SK-N-SH (cell line): ENCODE data around the gene ZDHHC19. TPM values are rescaled to one million over a fixed set of nuclear protein-coding genes. Genes with fewer than 3 reads are reported as not detected.

Source experiments
- CTCF ChIA-PET: fragments of 300-600, 350-600 bp; formaldehyde crosslinking; extraction: SDS; loops from one replicate; lab custom pipeline; 2021; lab: Yijun Ruan, JAX
- POLR2A ChIA-PET: fragments of 350-600 bp; sonication (Branson Sonifier 250); formaldehyde crosslinking; extraction: SDS; loops from one replicate; lab custom pipeline; 2020; ENCODE audit warnings: antibody characterized with exemption, inconsistent platforms; lab: Yijun Ruan, JAX
- DNase-seq: peaks from one replicate; pipeline ENCODE4 v3.0.0; 2012
- H2AFZ ChIP-seq: fragments of 200-600 bp; sonication (generic); 2 replicates; pipeline ENCODE4 v1.8.1; 2016; ENCODE audit warnings: antibody characterized with exemption, mild to moderate bottlenecking, low read depth
- H3F3A ChIP-seq: fragments of 200-600 bp; sonication (generic); replicated peaks from 2 replicates; pipeline ENCODE3; 2016; ENCODE audit warnings: antibody characterized with exemption, mild to moderate bottlenecking; ENCODE audit not compliant: insufficient read depth
- H3K27ac ChIP-seq, 2 experiments: fragments of 200-500 bp in 1 of 2; fragments of 200-600 bp in 1 of 2; sonication (Bioruptor generic) in 1 of 2; sonication (generic), shearing (Covaris generic) in 1 of 2; 2 replicates each; pipeline versions ENCODE4 v1.5.1 to v1.6.1; 2014 to 2016; ENCODE audit warnings: low read depth in 2 of 2, inconsistent platforms in 1 of 2, low read length in 1 of 2, mild to moderate bottlenecking in 1 of 2, mixed read lengths in 1 of 2
- H3K27me3 ChIP-seq: fragments of 200-600 bp; sonication (generic), shearing (Covaris generic); 2 replicates; pipeline ENCODE4 v1.6.1; 2016; ENCODE audit warnings: mixed run types; ENCODE audit not compliant: insufficient read depth
- H3K36me3 ChIP-seq, 2 experiments: fragments of 200-500 bp in 1 of 2; fragments of 200-600 bp in 1 of 2; sonication (Bioruptor generic) in 1 of 2; sonication (generic) in 1 of 2; replicated peaks in 1 of 2; 2 replicates each; pipeline versions ENCODE3 to v1.5.1; 2014 to 2016; ENCODE audit warnings: low read length in 1 of 2, mild to moderate bottlenecking in 1 of 2; ENCODE audit not compliant: insufficient read depth in 2 of 2, control insufficient read depth in 1 of 2
- H3K4me1 ChIP-seq, 2 experiments: fragments of 200-500 bp in 1 of 2; fragments of 200-600 bp in 1 of 2; sonication (Bioruptor generic) in 1 of 2; sonication (generic), shearing (Covaris generic) in 1 of 2; 2 replicates each; pipeline versions ENCODE4 v1.5.1 to v1.6.1; 2014 to 2016; ENCODE audit warnings: low read depth in 1 of 2, low read length in 1 of 2, mixed run types in 1 of 2; ENCODE audit not compliant: insufficient read depth in 2 of 2, control insufficient read depth in 1 of 2
- H3K4me2 ChIP-seq: fragments of 200-600 bp; sonication (generic), shearing (Covaris generic); 2 replicates; pipeline ENCODE4 v1.6.1; 2017; ENCODE audit warnings: mixed run types
- H3K4me3 ChIP-seq, 2 experiments: fragments of 200-500 bp in 1 of 2; fragments of 200-600 bp in 1 of 2; sonication (Bioruptor generic) in 1 of 2; sonication (generic), shearing (Covaris generic) in 1 of 2; 2 replicates each; pipeline versions ENCODE4 v1.5.1 to v1.8.1; 2014 to 2016; ENCODE audit warnings: low read depth in 2 of 2, inconsistent platforms in 1 of 2, low read length in 1 of 2, mild to moderate bottlenecking in 1 of 2, mixed read lengths in 1 of 2, moderate library complexity in 1 of 2
- H3K79me2 ChIP-seq: fragments of 200-600 bp; sonication (generic); 2 replicates; pipeline ENCODE4 v1.8.1; 2017; ENCODE audit warnings: mild to moderate bottlenecking; ENCODE audit not compliant: insufficient read depth
- H3K9ac ChIP-seq: fragments of 200-600 bp; sonication (generic); 2 replicates; pipeline ENCODE4 v1.6.1; 2017; ENCODE audit warnings: mixed run types
- H3K9me2 ChIP-seq: fragments of 200-600 bp; sonication (generic); 2 replicates; pipeline ENCODE4 v1.6.1; 2017; ENCODE audit warnings: mixed run types
- H3K9me3 ChIP-seq: fragments of 200-600 bp; sonication (generic); 2 replicates; pipeline ENCODE4 v1.6.1; 2017; ENCODE audit warnings: mixed run types, mild to moderate bottlenecking, moderate library complexity
- H4K20me1 ChIP-seq: fragments of 200-600 bp; sonication (generic); 2 replicates; pipeline ENCODE4 v1.6.1; 2017; ENCODE audit warnings: mild to moderate bottlenecking, mixed run types; ENCODE audit not compliant: insufficient read depth
- CTCF ChIP-seq: fragments of 200-600 bp; sonication (generic); IDR thresholded peaks from 2 replicates; pipeline ENCODE4 v1.6.1; 2017; ENCODE audit warnings: antibody characterized with exemption, mild to moderate bottlenecking, moderate library complexity
- EZH2phosphoT487 ChIP-seq: fragments of 200-600 bp; sonication (generic); IDR thresholded peaks from 2 replicates; pipeline ENCODE4 v1.6.1; 2017; ENCODE audit warnings: low read depth, mixed run types, mild to moderate bottlenecking, antibody characterized with exemption, moderate library complexity, borderline replicate concordance
- FOSL2 ChIP-seq: IDR thresholded peaks from 2 replicates; pipeline ENCODE4 v1.4.0; 2012; ENCODE audit warnings: low read depth, mild to moderate bottlenecking, moderate library complexity, borderline replicate concordance
- GABPA ChIP-seq: IDR thresholded peaks from 2 replicates; pipeline ENCODE4 v1.4.0; 2012; ENCODE audit warnings: low read depth, mild to moderate bottlenecking
- GATA2 ChIP-seq: sonication (generic); formaldehyde crosslinking; IDR thresholded peaks from 2 replicates; pipeline ENCODE4 v1.5.0; 2020; ENCODE audit warnings: mild to moderate bottlenecking, missing genetic modification reagents
- JUND ChIP-seq: IDR thresholded peaks from 2 replicates; pipeline ENCODE4 v1.4.0; 2012
- MAX ChIP-seq: IDR thresholded peaks from 2 replicates; pipeline ENCODE4 v1.4.0; 2012; ENCODE audit warnings: low read depth
- MEF2A ChIP-seq: IDR thresholded peaks from 2 replicates; pipeline ENCODE4 v1.4.0; 2012; ENCODE audit warnings: low read depth, borderline replicate concordance
- POLR2AphosphoS5 ChIP-seq: IDR thresholded peaks from 2 replicates; pipeline ENCODE4 v1.6.1; 2012; ENCODE audit warnings: low read depth, low read length
- SMC3 ChIP-seq: IDR thresholded peaks from 2 replicates; pipeline ENCODE4 v1.6.1; 2012; ENCODE audit warnings: low read depth, low read length, improper control_type of control experiment
- TAF1 ChIP-seq: IDR thresholded peaks from 2 replicates; pipeline ENCODE4 v1.6.1; 2012; ENCODE audit warnings: low read depth, mild to moderate bottlenecking, low read length, moderate library complexity, borderline replicate concordance
- TCF12 ChIP-seq: IDR thresholded peaks from 2 replicates; pipeline ENCODE4 v1.4.0; 2012
- TEAD4 ChIP-seq: IDR thresholded peaks from 2 replicates; pipeline ENCODE4 v1.4.0; 2012; ENCODE audit warnings: mild to moderate bottlenecking, borderline replicate concordance; ENCODE audit not compliant: insufficient read depth
- USF2 ChIP-seq: fragments of 150-350 bp; IDR thresholded peaks from 2 replicates; pipeline ENCODE4 v1.6.1; 2017; ENCODE audit warnings: antibody characterized with exemption, low read length, low read depth, borderline replicate concordance
- WGBS: methylation state at CpG from one replicate; pipeline ENCODE4 v1.1.6; 2017; ENCODE audit warnings: low lambda C conversion rate; 5-methylcytosine and 5-hydroxymethylcytosine counted together
- polyA plus RNA-seq, 3 experiments: library from polyadenylated mRNA; depleted of rRNA; stranded (reverse); fragments of >200 nt; gene quantifications; 2 replicates each; pipeline ENCODE4 v1.2.3, GENCODE V29; 2012
- TF ChIP-seq, protein P1 (sequence below): fragments of 150-350 bp; IDR thresholded peaks from 2 replicates; pipeline ENCODE4 v1.6.1; 2016; ENCODE audit warnings: mild to moderate bottlenecking, low read depth, low read length
- TF ChIP-seq, protein P2 (sequence below): IDR thresholded peaks from 2 replicates; pipeline ENCODE4 v1.4.0; 2012; ENCODE audit warnings: low read depth, borderline replicate concordance

Gene ZDHHC19
- polyA plus RNA-seq, 1 of the 3 experiments (the other 2 are of a cell fraction) = not detected

- DNase-seq = no peak
- Histone ChIP-seq H3K9me2 (no peaks in the 10 kb centered on the region), H3K9me3 (no peaks in the 10 kb centered on the region), H3F3A (no peaks in the 10 kb centered on the region), H4K20me1 (no peaks in the 10 kb centered on the region), H2AFZ (no peak overlapping the region), H3K79me2 (no peaks in the 10 kb centered on the region), H3K4me1 (peaks cover 0 to 15% of the 10 kb centered on the region in 2 experiments; a peak in 1 of 4 replicates), H3K9ac (no peak overlapping the region), H3K36me3 (no peaks in the 10 kb centered on the region), H3K27ac (no peak overlapping the region), H3K27me3 (no peaks in the 10 kb centered on the region), H3K4me2 (no peak overlapping the region), H3K4me3 (no peak overlapping the region)
- CTCF ChIA-PET = interaction anchor here (0.7 to 13.7 kb wide), 8 partner anchors 20 to 153 kb away, joined by 3 to 258 read pairs (median 4); no protein-coding TSS in a partner anchor
- POLR2A ChIA-PET = no interaction called here
- 71% methylated on average over 3 of the region's 15 CpGs for WGBS
- TF ChIP-seq GABPA (no peak), GATA2 (no peak), TEAD4 (no peak), POLR2AphosphoS5 (no peak), JUND (no peak)
- TF ChIP-seq, protein P1, sequence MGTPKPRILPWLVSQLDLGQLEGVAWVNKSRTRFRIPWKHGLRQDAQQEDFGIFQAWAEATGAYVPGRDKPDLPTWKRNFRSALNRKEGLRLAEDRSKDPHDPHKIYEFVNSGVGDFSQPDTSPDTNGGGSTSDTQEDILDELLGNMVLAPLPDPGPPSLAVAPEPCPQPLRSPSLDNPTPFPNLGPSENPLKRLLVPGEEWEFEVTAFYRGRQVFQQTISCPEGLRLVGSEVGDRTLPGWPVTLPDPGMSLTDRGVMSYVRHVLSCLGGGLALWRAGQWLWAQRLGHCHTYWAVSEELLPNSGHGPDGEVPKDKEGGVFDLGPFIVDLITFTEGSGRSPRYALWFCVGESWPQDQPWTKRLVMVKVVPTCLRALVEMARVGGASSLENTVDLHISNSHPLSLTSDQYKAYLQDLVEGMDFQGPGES = no peak
Measured at GRCh38 chr3:196198081-196198675, 13.0 kb downstream of the ZDHHC19 start.

GRCh38 chr3:196197524-196197923 lies 13.7 kb downstream of the ZDHHC19 start:
- DNase-seq = peak; percentile 8
- H3K79me2 ChIP-seq = no peaks in the 10 kb centered on the region
- no peaks in the 10 kb centered on the region for H3F3A ChIP-seq
- H3K27ac ChIP-seq = no peak overlapping the region
- H4K20me1 ChIP-seq = no peaks in the 10 kb centered on the region
- ChIA-PET POLR2A (no interaction called here), CTCF (interaction anchor here (0.8 to 13.7 kb wide), 16 partner anchors 9 to 143 kb away, joined by 3 to 258 read pairs (median 8); no protein-coding TSS in a partner anchor)
- no peaks in the 10 kb centered on the region for H3K9me2 ChIP-seq
- no peaks in the 10 kb centered on the region for H3K36me3 ChIP-seq
- no peak overlapping the region for H3K4me2 ChIP-seq
- no peak overlapping the region for H2AFZ ChIP-seq
- no peaks in the 10 kb centered on the region for H3K9me3 ChIP-seq
- TF ChIP-seq CTCF = no peak
- no peak for TF ChIP-seq GABPA
- no peak for TF ChIP-seq MEF2A
- no peak for TF ChIP-seq EZH2phosphoT487
- TF ChIP-seq FOSL2 = no peak
- no peak for TF ChIP-seq MAX
- TF ChIP-seq TCF12 = no peak
- TF ChIP-seq USF2 = no peak
- no peak for TF ChIP-seq SMC3
- no peak for TF ChIP-seq TAF1
- TF ChIP-seq, protein P2, sequence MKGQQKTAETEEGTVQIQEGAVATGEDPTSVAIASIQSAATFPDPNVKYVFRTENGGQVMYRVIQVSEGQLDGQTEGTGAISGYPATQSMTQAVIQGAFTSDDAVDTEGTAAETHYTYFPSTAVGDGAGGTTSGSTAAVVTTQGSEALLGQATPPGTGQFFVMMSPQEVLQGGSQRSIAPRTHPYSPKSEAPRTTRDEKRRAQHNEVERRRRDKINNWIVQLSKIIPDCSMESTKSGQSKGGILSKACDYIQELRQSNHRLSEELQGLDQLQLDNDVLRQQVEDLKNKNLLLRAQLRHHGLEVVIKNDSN = no peak
- TF ChIP-seq, protein P1 = no peak
- H3K4me3 ChIP-seq = no peak overlapping the region
- WGBS = 81% methylated on average over 10 of the region's 17 CpGs
- no peaks in the 10 kb centered on the region for H3K27me3 ChIP-seq
- peaks cover 0 to 22% of the 10 kb centered on the region in 2 experiments; a peak in 1 of 4 replicates for H3K4me1 ChIP-seq
- no peak overlapping the region for H3K9ac ChIP-seq
